AG04449 (cell line): ENCODE results near the gene MAGI1.

Source experiments
- CTCF ChIA-PET: fragments of 350-600 bp; formaldehyde crosslinking; extraction: SDS; loops from one replicate; lab custom pipeline; 2021; ENCODE audit warnings: antibody characterized with exemption; lab: Yijun Ruan, JAX
- POLR2A ChIA-PET: fragments of 400-600, 350-600 bp; formaldehyde crosslinking; extraction: SDS; loops from one replicate; lab custom pipeline; 2020; ENCODE audit warnings: antibody characterized with exemption, inconsistent platforms; lab: Yijun Ruan, JAX
- DNase-seq: peaks from one replicate; pipeline ENCODE4 v3.0.0-alpha.2; 2010; ENCODE audit warnings: low read depth, low spot score
- H3K4me3 ChIP-seq: 2 replicates; pipeline ENCODE4 v1.5.1; 2011; ENCODE audit warnings: low read depth, mild to moderate bottlenecking, control low read depth, low read length
- TF ChIP-seq, protein P1 (sequence below): IDR thresholded peaks from one replicate; pipeline ENCODE4 v1.5.1; 2011; ENCODE audit warnings: mild to moderate bottlenecking, moderate library complexity, low read length, control low read depth, inconsistent platforms; ENCODE audit not compliant: insufficient read depth; ENCODE audit errors: missing control alignments

Gene MAGI1

DNA sequence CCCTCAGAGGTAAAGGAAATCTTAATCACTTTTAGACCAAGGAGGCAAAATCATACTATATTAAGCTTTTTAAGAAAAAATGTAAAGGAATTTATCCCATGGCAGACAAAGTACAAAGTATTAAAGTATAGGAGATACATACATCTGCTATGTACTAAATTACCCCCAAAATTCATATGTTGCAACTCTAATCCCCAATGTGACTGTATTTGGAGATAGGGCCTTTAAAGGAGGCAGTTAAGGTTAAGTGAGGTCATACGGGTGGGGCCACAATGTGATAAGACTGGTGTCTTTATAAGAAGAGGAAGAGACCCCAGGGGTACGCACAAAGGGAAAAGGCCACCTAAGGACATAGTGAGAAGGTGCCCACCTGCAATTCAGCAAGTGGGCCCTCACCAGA is 693.9 kb downstream of the MAGI1 start:
- TF ChIP-seq, protein P1, sequence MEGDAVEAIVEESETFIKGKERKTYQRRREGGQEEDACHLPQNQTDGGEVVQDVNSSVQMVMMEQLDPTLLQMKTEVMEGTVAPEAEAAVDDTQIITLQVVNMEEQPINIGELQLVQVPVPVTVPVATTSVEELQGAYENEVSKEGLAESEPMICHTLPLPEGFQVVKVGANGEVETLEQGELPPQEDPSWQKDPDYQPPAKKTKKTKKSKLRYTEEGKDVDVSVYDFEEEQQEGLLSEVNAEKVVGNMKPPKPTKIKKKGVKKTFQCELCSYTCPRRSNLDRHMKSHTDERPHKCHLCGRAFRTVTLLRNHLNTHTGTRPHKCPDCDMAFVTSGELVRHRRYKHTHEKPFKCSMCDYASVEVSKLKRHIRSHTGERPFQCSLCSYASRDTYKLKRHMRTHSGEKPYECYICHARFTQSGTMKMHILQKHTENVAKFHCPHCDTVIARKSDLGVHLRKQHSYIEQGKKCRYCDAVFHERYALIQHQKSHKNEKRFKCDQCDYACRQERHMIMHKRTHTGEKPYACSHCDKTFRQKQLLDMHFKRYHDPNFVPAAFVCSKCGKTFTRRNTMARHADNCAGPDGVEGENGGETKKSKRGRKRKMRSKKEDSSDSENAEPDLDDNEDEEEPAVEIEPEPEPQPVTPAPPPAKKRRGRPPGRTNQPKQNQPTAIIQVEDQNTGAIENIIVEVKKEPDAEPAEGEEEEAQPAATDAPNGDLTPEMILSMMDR, result no peak
- POLR2A ChIA-PET, result no interaction called here
- H3K4me3 ChIP-seq, result no peak overlapping the region
- CTCF ChIA-PET, result interaction anchor here (1.1 to 1.2 kb wide), 2 partner anchors 10 to 15 kb away, joined by 3 read pairs; no protein-coding TSS in a partner anchor
- DNase-seq, result no peak

DNA sequence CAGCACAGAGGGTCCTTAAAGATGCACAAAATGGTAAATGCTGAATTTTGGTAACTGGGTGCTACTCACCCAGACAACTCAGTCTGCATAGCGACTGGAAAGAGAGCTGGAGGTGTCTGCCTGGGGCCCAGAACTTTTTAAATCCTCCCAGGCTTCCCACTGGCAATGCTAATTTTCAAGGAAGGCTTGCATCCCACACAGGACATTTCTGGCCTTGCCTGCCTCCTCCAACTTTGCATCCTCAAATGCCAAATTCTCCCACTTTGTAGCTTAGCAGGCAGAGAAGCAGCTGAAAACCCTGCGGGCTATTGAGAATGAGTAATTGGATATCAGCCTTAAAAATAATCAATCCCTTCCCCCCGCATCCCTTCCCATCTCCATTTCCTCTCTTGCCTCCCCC is 694.3 kb downstream of the MAGI1 start:
- CTCF ChIA-PET, result interaction anchor here (1.1 to 1.2 kb wide), 2 partner anchors 10 to 14 kb away, joined by 3 read pairs; no protein-coding TSS in a partner anchor
- no peak for DNase-seq
- POLR2A ChIA-PET, result no interaction called here

DNA sequence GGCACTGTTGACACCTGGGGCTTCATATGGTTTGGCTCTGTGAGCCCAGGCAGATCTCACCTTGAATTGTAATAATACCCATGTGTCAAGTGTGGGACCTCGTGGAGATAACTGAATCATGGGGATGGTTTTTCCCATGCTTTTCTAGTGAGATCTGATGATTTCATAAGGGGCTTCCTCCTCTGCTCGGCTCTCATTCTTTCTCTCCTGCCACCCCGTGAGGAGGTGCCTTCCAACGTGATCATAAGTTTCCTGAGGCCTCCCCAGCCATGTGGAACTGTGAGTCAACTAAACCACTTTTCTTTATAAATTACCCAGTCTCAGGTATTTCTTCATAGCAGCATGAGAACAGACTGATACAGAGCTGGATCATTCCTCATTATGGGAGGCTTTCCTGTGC is 695.0 kb downstream of the MAGI1 start:
- POLR2A ChIA-PET, result no interaction called here
- TF ChIP-seq, protein P1, result no peak
- no peak overlapping the region for H3K4me3 ChIP-seq
- no peak for DNase-seq
- CTCF ChIA-PET, result interaction anchor here (0.5 kb wide), 1 partner anchor 99 kb away, joined by 3 read pairs; no protein-coding TSS in a partner anchor

More for the DNA sequence above, 694.3 kb downstream of the MAGI1 start:
- no peak overlapping the region for H3K4me3 ChIP-seq
- TF ChIP-seq, protein P1, result no peak

DNA sequence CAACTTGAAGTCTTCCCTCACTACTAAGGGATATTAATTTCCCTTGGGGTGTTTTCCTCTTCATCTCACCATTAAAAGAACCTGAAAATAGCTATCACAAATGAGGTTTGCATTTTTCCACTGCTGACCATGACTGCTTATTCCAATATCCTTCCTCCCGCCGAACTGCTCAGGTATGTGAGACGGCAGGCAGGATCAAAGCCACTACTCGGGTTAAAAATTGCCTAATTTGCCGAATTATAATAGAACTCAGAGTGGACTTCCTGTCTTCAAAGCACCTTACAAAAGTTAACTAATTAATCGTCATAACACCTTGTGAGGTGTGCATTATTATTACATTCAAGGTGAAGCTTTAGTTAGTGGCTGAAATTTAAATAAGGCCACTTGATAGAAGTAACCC is 695.7 kb downstream of the MAGI1 start:
- ChIA-PET POLR2A (no interaction called here), CTCF (interaction anchor here (0.9 to 2.0 kb wide), 3 partner anchors 9 to 853 kb away, joined by 3 to 7 read pairs (median 4); no protein-coding TSS in a partner anchor)
- TF ChIP-seq, protein P1, result no peak
- no peak overlapping the region for H3K4me3 ChIP-seq
- no peak for DNase-seq

DNA sequence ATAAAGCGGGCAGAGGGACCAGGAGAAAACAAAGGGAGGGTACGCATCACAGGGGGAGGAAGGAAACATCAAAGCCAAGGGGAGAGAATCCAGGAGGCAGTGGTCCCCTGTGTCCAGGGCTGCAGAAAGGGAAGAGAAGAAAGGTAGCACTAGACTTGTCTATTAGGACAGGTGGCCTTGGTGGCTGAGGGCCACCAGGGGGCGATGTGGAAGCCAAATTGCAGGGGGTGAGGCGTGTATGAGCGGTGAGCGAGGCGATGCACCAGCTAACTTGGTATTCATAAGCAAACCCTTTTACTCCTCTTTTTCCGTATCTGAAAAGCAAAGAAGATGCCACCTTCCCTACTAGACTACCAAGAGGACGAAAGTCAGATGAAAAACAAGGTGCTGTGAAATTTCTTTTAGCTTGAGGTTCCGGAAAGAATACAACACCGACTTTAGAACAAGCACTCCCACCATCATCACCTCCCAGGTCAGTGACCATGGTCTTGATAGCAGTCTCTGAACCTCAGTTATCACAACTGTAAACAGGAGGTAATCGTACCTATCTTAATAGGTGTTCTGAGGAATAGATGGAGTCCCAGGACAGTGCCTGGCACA is 696.5 kb downstream of the MAGI1 start:
- ChIA-PET CTCF (interaction anchor here (0.5 to 2.0 kb wide), 8 partner anchors 9 to 854 kb away, joined by 3 to 7 read pairs (median 4); no protein-coding TSS in a partner anchor), POLR2A (no interaction called here)
- no peak overlapping the region for H3K4me3 ChIP-seq
- TF ChIP-seq, protein P1, result peak; percentile 71
- DNase-seq, result no peak

DNA sequence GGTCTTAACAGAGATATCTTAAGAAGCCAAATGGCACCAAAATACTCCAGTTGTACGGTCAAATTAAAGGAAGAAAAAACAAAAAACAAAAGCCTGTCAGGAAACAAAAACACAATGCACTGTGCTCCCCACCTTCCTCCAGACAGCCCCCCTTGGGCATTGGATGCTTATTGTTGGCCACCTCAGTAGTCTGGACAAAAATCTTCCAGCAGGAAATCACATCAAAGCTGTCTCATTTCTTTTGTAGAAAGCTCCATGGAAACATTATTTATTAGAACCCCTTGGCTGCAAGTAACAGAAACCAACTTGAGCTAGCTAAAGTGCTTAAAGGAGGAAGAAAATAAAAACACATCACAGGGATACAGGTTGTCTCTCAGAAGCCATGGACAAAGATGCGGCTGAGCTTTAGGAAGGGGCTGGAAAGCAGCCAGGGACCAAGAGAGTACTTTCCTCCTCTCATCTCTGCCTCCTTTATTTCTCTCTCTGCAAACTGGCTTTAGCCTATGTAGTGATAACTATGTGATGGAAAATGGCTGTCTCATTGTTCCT is 699.5 kb downstream of the MAGI1 start:
- ChIA-PET CTCF (interaction anchor here (0.8 kb wide), 1 partner anchor 15 kb away, joined by 5 read pairs; no protein-coding TSS in a partner anchor), POLR2A (interaction anchor here (0.6 kb wide), 1 partner anchor 14 kb away, joined by 3 read pairs; no protein-coding TSS in a partner anchor)

More for the DNA sequence above, 699.5 kb downstream of the MAGI1 start:
- DNase-seq, result no peak
- TF ChIP-seq, protein P1, result no peak
- no peak overlapping the region for H3K4me3 ChIP-seq
